ENCODE data around the gene SLC4A4. TPM values are rescaled to one million over a fixed set of nuclear protein-coding genes. Genes with fewer than 3 reads are reported as not detected.

Gene SLC4A4
- total RNA-seq: 0.07 and 0.20 TPM in 2 replicates

DNA sequence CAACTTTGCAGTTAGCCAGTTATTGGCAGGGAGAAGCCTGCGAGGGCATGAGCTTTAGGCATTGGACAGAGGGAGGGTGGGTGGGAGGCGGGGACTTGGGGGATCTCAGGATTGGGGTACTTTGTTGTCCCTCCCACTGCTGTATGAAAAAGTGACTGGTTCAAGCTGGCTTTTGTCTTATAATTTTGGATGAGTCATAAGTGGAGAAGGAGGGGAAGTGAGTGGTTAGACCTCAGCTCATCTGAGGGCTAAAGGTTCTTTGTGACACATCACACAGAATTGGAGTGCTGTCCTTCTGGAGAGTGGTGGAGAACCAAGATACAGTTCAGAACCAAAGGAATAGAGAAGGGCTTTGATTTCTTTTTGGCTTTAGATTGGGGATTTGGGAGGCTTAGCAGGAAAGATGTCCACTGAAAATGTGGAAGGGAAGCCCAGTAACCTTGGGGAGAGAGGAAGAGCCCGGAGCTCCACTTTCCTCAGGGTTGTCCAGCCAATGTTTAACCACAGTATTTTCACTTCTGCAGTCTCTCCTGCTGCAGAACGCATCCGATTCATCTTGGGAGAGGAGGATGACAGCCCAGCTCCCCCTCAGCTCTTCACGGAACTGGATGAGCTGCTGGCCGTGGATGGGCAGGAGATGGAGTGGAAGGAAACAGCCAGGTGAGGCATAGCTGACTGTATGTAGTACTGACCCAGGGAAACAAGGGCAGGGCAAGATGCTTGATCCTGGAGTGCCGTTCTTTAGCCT lies at the start of gene SLC4A4:
Gene SLC4A4, plus strand, starts transcription at position 175 of the 748 bp plus-strand sequence.
- DNase-seq (ENCODE audit: low read depth, low spot score): no peak

DNA sequence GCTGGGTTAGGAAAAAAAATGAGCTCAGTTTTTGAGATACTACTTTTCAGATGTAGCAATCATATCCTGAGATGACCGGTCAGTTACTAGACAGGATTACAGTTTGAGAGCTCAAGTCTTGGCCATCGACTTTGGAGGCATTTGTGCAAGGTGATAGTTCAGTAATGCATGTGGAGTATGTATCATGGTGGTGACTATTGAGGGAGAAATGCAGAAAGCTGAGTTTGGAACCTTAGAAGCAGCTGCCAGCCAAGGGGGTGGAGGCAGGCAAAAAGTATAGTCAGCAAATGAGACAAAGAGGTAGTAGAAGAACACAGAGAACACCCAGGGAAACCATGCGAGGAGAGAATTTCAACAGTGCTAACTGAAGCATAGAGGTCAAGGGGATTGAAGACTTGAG lies 48.7 kb upstream of the SLC4A4 start:
- no peak for DNase-seq (ENCODE audit: low read depth, low spot score)

DNA sequence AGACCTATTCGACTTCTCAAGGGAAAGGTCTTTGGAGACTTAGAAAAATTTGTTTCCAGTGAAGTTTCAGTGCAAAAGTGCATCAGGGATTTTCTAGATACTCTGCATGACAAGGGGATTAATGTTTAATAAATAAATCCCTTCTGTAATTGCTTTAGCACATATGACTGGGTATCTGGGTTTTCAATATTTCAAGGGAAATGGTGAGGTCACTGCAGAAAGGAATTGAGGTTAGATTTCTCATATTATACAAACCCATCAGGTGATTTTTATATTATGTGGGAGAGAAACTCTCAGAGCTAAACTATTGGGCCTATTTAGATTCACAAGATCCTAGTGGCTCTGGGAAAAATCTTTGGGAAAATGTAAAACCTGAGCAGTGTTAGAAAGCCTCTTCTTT lies 48.3 kb upstream of the SLC4A4 start:
- no peak for DNase-seq (ENCODE audit: low read depth, low spot score)

DNA sequence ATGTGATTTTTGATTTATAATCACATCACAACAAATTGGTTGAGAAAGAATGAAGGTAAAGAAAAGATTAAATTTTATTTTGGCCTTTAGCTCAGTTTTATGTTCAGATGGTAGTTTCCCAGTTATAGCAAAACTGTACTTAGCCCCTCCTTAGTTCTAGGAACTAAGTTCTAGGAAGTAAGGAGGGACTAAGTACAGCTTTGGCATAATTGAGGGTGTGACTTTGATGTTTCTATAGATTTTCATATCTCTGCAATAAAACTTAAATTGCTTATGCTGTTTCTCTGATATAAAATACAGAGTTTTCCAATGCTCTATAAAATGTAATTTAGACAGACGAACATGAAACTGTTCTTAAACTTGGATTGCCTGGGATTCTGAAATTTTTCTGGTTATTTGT lies 46.6 kb upstream of the SLC4A4 start:
- DNase-seq (ENCODE audit: low read depth, low spot score): no peak

DNA sequence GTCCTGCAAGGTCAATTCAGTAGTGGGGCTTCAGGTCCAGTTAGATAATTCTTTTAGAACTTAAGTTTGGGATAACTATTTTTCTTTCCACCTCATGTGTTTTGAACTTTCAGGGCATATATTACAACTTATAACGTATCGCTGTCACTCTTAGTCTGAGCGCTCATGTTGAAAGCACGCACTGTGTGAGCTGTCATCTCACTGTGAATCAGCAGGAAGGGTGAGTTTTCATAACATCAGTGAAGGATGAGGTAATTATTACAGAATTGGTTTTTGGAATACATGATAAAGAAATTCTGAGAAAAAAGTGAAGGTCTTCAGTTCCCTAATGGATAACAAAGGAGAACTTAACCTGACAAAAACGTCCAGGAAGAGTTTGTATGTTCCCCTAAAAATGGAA lies 45.1 kb upstream of the SLC4A4 start:
- DNase-seq (ENCODE audit: low read depth, low spot score): no peak

GRCh38 chr4:71294301-71294700 lies 44.5 kb upstream of the SLC4A4 start:
- no peak for DNase-seq (ENCODE audit: low read depth, low spot score)

- DNase-seq (ENCODE audit: low read depth, low spot score): no peak
These were observed 41.9 kb upstream of the SLC4A4 start for GRCh38 chr4:71296945-71297344.

DNA sequence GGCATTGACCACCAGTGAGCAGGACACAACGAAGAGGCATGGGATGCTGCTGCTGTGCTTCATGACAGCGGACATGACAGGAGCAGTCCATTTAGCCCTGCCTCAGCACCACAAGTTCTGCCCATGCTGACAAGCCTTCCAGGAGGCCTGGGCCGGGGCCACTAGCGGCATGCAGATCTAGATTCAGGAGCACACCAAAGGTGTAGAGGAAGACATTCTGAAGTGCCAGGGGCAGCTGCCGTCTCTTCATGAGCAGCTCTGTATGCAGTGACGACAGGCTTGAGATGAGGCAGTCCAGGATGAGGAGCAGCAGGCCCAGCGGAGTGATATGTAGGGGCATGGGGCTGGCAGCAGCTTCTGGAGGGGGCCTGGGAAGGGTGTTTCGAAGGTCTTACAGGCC lies 38.5 kb upstream of the SLC4A4 start:
- DNase-seq (ENCODE audit: low read depth, low spot score): no peak

GRCh38 chr4:71300964-71301363 lies 37.9 kb upstream of the SLC4A4 start:
- no peak for DNase-seq (ENCODE audit: low read depth, low spot score)

DNA sequence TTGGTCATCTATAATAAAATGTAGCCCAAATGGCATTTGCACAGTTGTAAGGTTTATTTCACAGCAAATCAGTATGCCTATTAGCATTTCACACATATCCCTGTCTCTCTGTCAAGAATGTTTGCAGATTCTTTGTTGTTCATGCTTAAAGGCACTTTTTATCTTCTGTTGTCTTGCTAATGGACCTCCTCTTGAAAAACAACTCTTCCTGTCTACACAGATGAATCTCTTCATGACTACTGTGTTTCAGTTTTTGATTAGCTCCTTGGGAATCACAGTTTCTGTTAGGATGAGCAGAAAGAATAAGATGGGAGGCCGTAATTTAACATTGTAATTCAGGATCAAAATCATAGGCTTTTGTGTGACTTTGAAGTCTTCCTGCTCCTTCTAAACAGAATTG lies 35.5 kb upstream of the SLC4A4 start:
- no peak for DNase-seq (ENCODE audit: low read depth, low spot score)

DNA sequence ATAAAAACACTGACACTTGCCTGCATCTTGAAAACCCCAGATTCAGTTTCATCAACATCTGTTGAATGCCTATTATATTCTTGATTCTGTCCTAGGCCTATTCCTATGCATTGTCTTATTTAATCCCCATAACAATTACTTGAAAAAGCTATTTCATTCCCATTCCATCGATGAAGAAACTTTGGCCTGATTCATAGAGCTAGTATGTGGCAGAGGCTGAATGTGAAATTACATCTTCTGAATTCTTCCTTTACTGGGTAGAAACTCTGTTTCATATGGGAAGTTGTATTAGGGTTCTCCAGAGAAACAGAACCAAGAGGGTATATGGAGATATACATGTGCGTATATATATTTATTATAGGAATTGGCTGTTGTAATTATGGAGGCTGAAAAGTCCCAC lies 35.0 kb upstream of the SLC4A4 start:
- no peak for DNase-seq (ENCODE audit: low read depth, low spot score)

- no peak for DNase-seq (ENCODE audit: low read depth, low spot score)
These were observed 34.5 kb upstream of the SLC4A4 start for GRCh38 chr4:71304289-71304850.

- no peak for DNase-seq (ENCODE audit: low read depth, low spot score)
These were observed 31.1 kb upstream of the SLC4A4 start for GRCh38 chr4:71307729-71308128.

GRCh38 chr4:71322425-71322824 lies 16.4 kb upstream of the SLC4A4 start:
- DNase-seq (ENCODE audit: low read depth, low spot score): no peak

- DNase-seq (ENCODE audit: low read depth, low spot score): no peak
These were observed 5.5 kb upstream of the SLC4A4 start for GRCh38 chr4:71333368-71333767.

DNA sequence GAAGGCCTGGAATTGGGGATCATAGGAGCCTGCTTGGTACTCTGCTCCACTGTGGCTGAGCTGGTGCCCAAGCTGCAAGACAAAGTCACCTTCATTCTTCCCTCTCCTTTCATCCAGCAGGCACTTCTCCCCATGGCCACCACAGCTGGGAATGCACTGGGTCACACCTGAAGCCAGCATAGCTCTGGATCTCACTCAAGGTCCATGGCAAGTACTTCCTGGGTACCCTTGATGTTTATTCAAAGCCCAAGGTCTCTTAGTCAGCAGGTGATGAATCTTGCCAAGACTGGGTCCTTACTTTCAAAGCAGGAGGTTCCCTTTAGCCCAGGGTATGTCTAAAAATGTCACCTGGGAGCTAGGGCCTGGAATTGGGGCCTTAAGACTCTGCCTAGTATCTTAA lies 4.9 kb upstream of the SLC4A4 start:
- DNase-seq (ENCODE audit: low read depth, low spot score): no peak

GRCh38 chr4:71334465-71334882 lies 4.3 kb upstream of the SLC4A4 start:
- DNase-seq (ENCODE audit: low read depth, low spot score): no peak

- DNase-seq (ENCODE audit: low read depth, low spot score): no peak
These were observed 5.0 kb downstream of the SLC4A4 start for GRCh38 chr4:71343670-71344466.

- DNase-seq (ENCODE audit: low read depth, low spot score): no peak
These were observed 7.9 kb downstream of the SLC4A4 start for GRCh38 chr4:71346710-71347109.

GRCh38 chr4:71348586-71348985 lies 9.8 kb downstream of the SLC4A4 start:
- no peak for DNase-seq (ENCODE audit: low read depth, low spot score)

- no peak for DNase-seq (ENCODE audit: low read depth, low spot score)
These were observed 16.2 kb downstream of the SLC4A4 start for GRCh38 chr4:71355045-71355444.

DNA sequence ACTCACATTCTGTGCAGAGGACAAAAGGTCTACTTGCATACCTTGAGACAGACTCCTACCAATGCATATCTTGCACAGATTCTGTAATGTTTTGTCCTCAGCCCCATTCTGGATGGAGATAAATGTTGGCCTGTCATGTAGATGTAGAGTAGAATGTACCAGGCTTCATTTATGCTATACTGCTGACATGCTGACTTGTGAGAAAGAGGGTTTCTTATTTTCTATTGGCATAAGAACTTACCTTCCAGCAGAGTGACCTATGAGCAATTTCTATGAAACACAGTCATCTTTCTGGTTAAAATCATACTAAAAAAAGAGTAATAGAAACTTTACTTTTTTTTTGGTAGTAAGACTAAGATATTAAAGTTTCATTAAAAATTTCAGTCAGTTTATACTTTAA lies 17.2 kb downstream of the SLC4A4 start:
- DNase-seq (ENCODE audit: low read depth, low spot score): no peak
